Heart left ventricle (tissue), 16 donors: ENCODE data around the gene MID1. TPM values are rescaled to one million over a fixed set of nuclear protein-coding genes. Genes with fewer than 3 reads are reported as not detected.

Source experiments
- ATAC-seq, 4 donors: fragments of 200-7000 bp; cut with Tn5 transposase; one replicate each; pipeline ENCODE4 v1.9.1; 2020 to 2022; ENCODE audit warnings: moderate library complexity in 4 of 4, mild to moderate bottlenecking in 3 of 4, moderate number of reproducible peaks in 1 of 4
- DNase-seq, 5 donors: peaks; one replicate each; pipeline ENCODE4 v3.0.0-alpha.2; 2020
- H3K27ac ChIP-seq, 12 donors: fragments of 200-600 bp; sonication (generic) in 4 of 12; one replicate each; pipeline versions ENCODE4 v1.5.0 to v1.8.0; 2016 to 2022; ENCODE audit warnings: mild to moderate bottlenecking in 2 of 12
- H3K27me3 ChIP-seq, 9 donors: fragments of 200-600 bp; sonication (generic) in 2 of 9; one replicate each; pipeline versions ENCODE4 v1.5.1 to v1.8.0; 2016 to 2022; ENCODE audit warnings: mild to moderate bottlenecking in 3 of 9
- H3K36me3 ChIP-seq, 9 donors: fragments of 200-600 bp; sonication (generic) in 2 of 9; one replicate each; pipeline versions ENCODE4 v1.5.0 to v1.8.0; 2018 to 2022; ENCODE audit warnings: mild to moderate bottlenecking in 2 of 9
- H3K4me1 ChIP-seq, 12 donors: fragments of 200-600 bp; sonication (generic) in 4 of 12; one replicate each; pipeline versions ENCODE4 v1.5.0 to v1.8.0; 2016 to 2022; ENCODE audit warnings: mild to moderate bottlenecking in 3 of 12
- H3K4me3 ChIP-seq, 12 donors: fragments of 200-600 bp; sonication (generic) in 4 of 12; one replicate each; pipeline versions ENCODE4 v1.5.0 to v1.8.0; 2017 to 2022; ENCODE audit warnings: mild to moderate bottlenecking in 9 of 12, moderate library complexity in 4 of 12
- H3K9me3 ChIP-seq, 12 donors: fragments of 200-600 bp; sonication (generic) in 4 of 12; one replicate each; pipeline versions ENCODE4 v1.5.0 to v1.8.0; 2016 to 2022; ENCODE audit warnings: mild to moderate bottlenecking in 1 of 12
- POLR2A ChIP-seq, 2 donors: fragments of 450-650 bp; IDR thresholded peaks; one replicate each; pipeline ENCODE4 v1.6.1; 2017; ENCODE audit warnings: antibody characterized with exemption in 2 of 2, mild to moderate bottlenecking in 2 of 2, moderate library complexity in 2 of 2
- WGBS, 4 donors: extraction: QIAGEN DNeasy Blood & Tissue Kit in 2 of 4; methylation state at CpG; one replicate each; pipeline versions ENCODE4 v1.1.5 to v1.1.7; 2013 to 2018; 5-methylcytosine and 5-hydroxymethylcytosine counted together
- intact Hi-C, 10 donors: fragments of 100-400 bp; cut with DNase I; formaldehyde crosslinking; loops; one replicate each; pipeline versions ENCODE4 v1.11.1 to v1.14.2; 2022
- polyA plus RNA-seq, 2 donors: library from polyadenylated mRNA; stranded (reverse); fragments of 200-250 nt; gene quantifications; one replicate each; pipeline ENCODE4 v1.2.3, GENCODE V29; 2013
- total RNA-seq, 9 donors: library from RNA; depleted of rRNA in 2 of 9; stranded (reverse); fragments of >200 nt in 2 of 9; fragmentation: NEBNext Ultra II Directional in 3 of 9; extraction: Animal tissue kit (Norgen Biotek cat#: 25700) in 3 of 9; gene quantifications; one replicate each; pipeline versions ENCODE4 v1.1.0 to v1.2.4, GENCODE V29; 2016 to 2023
- TF ChIP-seq, protein P1 (sequence below), 12 donors: fragments of 200-600 bp; sonication (generic) in 4 of 12; IDR thresholded peaks; one replicate each; pipeline versions ENCODE4 v1.5.0 to v1.8.0; 2018 to 2022; ENCODE audit warnings: antibody characterized with exemption in 12 of 12, mild to moderate bottlenecking in 5 of 12
- donor health status: ischemic (EF 13 %, LVEDD 7.1; RV severe dilation, severe dysfunction).
- donor health status: healthy with polysubstance abuse.
- donor health status: DM: no; HTN: yes; CAD: no.
- donor health status: DM: no; HTN: no; CAD: no.
- donor health status: ischemic (EF 25% LVEDD 6.9; RV normal size, moderate dysfunction).
- donor health status: ischemic (EF 25% LVEDD 5.7; RV mildly dilated, moderate dysfunction).
- donor health status: healthy.
- donor health status: DM: yes; HTN: yes; CAD: no.
- donor health status: ischemic (EF 35%, LVEDD 5.7; RV mildly dilated, moderate dysfunction).
- donor health status: nonischemic (EF 11% LVEDD 7.7; RV severe dilation, severe dysfunction).
- donor health status: DM: yes; HTN: yes; CAD: no.
- donor health status: PGD.
- donor health status: ischemic (EF 29% LVEDD 5.4; RV normal size, mild dysfunction).
- donor health status: nonischemic (EF 23%, LVEDD 6.1; RV moderate dilation, normal function).

Gene MID1
- total and polyA plus RNA-seq, 11 donors, result 1.6 to 18.7 (median 4.8) TPM

DNA sequence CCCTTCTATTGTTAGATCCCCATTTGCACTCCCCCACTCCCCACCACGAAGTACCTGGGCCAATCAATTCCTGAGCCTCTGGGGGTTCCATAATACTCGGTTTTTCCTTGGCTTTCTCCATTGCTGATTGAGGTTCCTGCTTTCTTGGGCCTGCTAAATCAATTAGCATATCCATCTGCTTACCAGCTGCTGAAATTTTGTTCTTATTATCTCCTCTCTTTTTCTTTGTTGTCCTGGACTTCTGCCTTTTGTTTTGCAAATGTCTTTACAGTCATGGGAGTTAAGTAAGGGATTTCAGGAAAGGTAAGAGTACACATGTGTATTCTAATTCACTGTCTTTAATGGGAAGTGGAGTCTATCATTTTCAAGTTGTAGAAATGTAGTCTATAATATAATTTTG, 222.2 kb downstream of the MID1 start:
- no peaks in the 10 kb centered on the region for H3K36me3 ChIP-seq
- H3K4me3 ChIP-seq, result no peak overlapping the region
- intact Hi-C loops, result no loop called here
- no peaks in the 10 kb centered on the region for H3K4me1 ChIP-seq
- WGBS, 4 donors, result 32 to 51% (median 34%) methylated on average over 2 of the region's 2 CpGs
- H3K9me3 ChIP-seq, result no peaks in the 10 kb centered on the region
- ATAC-seq, result no peak
- TF ChIP-seq, protein P1, sequence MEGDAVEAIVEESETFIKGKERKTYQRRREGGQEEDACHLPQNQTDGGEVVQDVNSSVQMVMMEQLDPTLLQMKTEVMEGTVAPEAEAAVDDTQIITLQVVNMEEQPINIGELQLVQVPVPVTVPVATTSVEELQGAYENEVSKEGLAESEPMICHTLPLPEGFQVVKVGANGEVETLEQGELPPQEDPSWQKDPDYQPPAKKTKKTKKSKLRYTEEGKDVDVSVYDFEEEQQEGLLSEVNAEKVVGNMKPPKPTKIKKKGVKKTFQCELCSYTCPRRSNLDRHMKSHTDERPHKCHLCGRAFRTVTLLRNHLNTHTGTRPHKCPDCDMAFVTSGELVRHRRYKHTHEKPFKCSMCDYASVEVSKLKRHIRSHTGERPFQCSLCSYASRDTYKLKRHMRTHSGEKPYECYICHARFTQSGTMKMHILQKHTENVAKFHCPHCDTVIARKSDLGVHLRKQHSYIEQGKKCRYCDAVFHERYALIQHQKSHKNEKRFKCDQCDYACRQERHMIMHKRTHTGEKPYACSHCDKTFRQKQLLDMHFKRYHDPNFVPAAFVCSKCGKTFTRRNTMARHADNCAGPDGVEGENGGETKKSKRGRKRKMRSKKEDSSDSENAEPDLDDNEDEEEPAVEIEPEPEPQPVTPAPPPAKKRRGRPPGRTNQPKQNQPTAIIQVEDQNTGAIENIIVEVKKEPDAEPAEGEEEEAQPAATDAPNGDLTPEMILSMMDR (IDR thresholded peaks at IDR 0.05), result no peak
- TF ChIP-seq POLR2A (IDR thresholded peaks at IDR 0.05), result no peak
- no peaks in the 10 kb centered on the region for H3K27me3 ChIP-seq
- DNase-seq, result no peak
- no peak overlapping the region for H3K27ac ChIP-seq

DNA sequence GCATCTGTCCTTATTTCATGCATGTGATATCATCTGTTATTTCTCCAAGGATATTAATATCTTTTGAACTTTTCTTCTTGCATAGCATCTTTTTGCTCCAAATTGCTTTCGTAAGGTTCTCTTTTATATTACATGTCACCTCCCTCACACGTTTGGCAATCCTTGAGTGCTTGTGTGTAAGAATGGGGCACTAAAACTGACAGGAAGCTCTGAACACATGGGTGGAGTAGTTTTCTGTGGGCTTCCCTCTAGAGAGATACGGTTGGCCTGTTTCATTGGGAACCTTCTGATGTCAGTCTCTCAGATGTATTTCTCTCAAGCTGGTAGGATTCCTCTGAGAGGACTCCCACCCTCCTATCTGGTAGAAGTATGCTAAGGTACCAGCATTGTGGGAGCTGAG, 223.0 kb downstream of the MID1 start:
- ATAC-seq, result no peak
- Histone ChIP-seq H3K27ac (no peak overlapping the region), H3K27me3 (no peaks in the 10 kb centered on the region), H3K9me3 (no peaks in the 10 kb centered on the region), H3K4me1 (no peaks in the 10 kb centered on the region), H3K4me3 (no peak overlapping the region), H3K36me3 (no peaks in the 10 kb centered on the region)
- intact Hi-C loops, result no loop called here
- whole genome bisulfite sequencing, 4 donors, result 65 to 79% (median 75%) methylated on average over 3 of the region's 3 CpGs
- no peak for TF ChIP-seq POLR2A (IDR thresholded peaks at IDR 0.05)
- TF ChIP-seq, protein P1 (IDR thresholded peaks at IDR 0.05), result no peak
- no peak for DNase-seq

DNA sequence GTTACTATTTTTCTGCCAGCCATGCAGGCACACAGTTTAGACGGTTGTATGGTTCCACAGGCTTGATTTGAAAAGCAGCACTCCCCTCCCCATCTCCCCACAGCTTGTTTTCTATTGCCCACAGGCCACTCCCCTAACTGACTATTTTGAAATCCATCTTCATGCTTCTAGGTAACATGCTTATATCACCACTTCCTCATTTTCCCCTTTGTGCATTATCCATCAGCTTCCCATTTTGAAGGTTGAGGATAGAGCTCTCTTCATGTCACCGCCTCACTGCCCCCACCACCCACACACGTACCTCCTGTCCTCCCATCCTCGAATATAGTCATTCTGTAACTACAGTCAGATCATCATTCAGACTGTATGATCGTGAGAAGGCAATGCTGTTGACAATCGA, 224.7 kb downstream of the MID1 start:
- no peaks in the 10 kb centered on the region for H3K9me3 ChIP-seq
- H3K4me1 ChIP-seq, result no peaks in the 10 kb centered on the region
- TF ChIP-seq, protein P1 (IDR thresholded peaks at IDR 0.05), result no peak
- no peak for TF ChIP-seq POLR2A (IDR thresholded peaks at IDR 0.05)
- no peak for DNase-seq
- no peak for ATAC-seq
- 65 to 80% (median 75%) methylated on average over 6 of the region's 6 CpGs for WGBS, 4 donors
- intact Hi-C loops, result no loop called here
- no peak overlapping the region for H3K27ac ChIP-seq
- no peaks in the 10 kb centered on the region for H3K36me3 ChIP-seq
- no peak overlapping the region for H3K4me3 ChIP-seq
- H3K27me3 ChIP-seq, result no peaks in the 10 kb centered on the region
